HCEC 1CT (cell line): Measurements from ENCODE around the gene KLHL30.

Source experiments
- DNase-seq: peaks from one replicate; pipeline ENCODE4 v3.0.0-alpha.2; 2017

The KLHL30 gene

DNA sequence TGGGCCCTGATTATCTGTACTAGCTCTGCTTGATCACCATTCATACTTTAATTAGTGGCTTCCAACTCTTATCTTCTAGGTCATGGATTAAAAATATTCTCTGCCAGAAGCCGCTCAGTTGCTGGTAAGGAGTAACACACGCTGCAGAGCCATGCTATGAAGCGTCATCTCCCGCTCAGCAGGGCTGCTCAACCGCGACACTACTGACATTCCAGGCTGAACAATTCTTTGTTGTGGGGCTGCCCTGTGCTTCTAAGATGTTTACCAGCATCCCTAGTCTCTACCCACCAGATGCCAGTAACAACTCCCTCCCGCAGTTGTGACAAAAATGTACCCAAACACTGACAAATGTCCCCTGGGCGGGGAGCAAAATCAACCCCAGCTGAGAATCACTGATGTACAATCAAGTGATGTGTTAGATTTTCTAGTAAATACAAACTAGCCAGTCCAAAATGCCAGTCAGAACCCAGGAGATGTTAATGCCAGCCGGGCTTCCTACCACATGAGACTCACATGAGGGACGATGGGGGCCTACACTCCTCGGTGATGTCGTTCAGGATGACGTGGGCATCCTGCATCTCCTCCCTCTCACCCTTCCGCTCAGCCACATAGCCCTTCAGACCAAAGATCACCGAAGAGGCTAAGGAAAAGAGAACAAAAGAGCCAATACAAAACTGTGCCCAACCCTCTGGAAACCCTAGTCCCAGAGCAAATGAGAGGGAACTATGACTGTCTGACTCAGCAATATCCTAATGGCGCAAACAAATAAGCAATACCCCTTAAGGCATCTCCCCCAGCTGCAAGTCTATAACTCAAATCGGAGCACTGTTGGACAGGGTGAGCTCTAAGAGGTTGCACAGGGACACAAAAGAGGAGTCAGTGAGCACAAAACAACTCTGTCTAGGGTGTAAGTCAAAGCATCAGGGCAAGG lies 49.4 kb downstream of the KLHL30 start:
- DNase-seq: no peak

- DNase-seq: no peak
These were observed 52.0 kb downstream of the KLHL30 start for GRCh38 chr2:238190445-238190844.
